C4-2B (cell line): Measurements from ENCODE around the gene SUN5.

Source experiments
- CTCF ChIP-seq: fragments of 450-650 bp; conservative IDR thresholded peaks from 2 replicates; pipeline ENCODE4 v1.5.1; 2017; ENCODE audit warnings: mild to moderate bottlenecking
- ZFX ChIP-seq: fragments of 450-650 bp; IDR thresholded peaks from 2 replicates; pipeline ENCODE4 v1.6.1; 2017

GRCh38 chr20:32969356-32970114 lies 34.7 kb downstream of the SUN5 start:
- no peak for TF ChIP-seq CTCF
- no peak for TF ChIP-seq ZFX
